Activated T-cell treated with anti-CD3 and anti-CD28 coated beads, Interleukin-2, amount 50 U/mL, for 72 hours (primary cell): ENCODE measurements around the gene PDZD2. TPM values are rescaled to one million over a fixed set of nuclear protein-coding genes. Genes with fewer than 3 reads are reported as not detected.

Experiments
- ATAC-seq, 2 donors: fragments of 150-1000 bp; cut with Tn5 transposase; replicated peaks in 1 of 2; 2 replicates each; pipeline ENCODE4 v1.10.0; 2021; ENCODE audit warnings: moderate library complexity in 2 of 2, mild to moderate bottlenecking in 1 of 2
- DNase-seq, 2 donors: peaks; one replicate each; pipeline ENCODE4 v3.0.0; 2021 to 2022; ENCODE audit warnings: mixed read lengths in 1 of 2
- H3K27ac Mint-ChIP-seq: one replicate; pipeline ENCODE4 v1.8.0; 2022; ENCODE audit warnings: mild to moderate bottlenecking, moderate library complexity, mixed read lengths
- H3K27me3 Mint-ChIP-seq: one replicate; pipeline ENCODE4 v1.8.0; 2022; ENCODE audit warnings: low read depth, mixed read lengths
- H3K36me3 Mint-ChIP-seq, 2 donors: one replicate each; pipeline ENCODE4 v1.8.0; 2022; ENCODE audit warnings: mixed read lengths in 2 of 2, mild to moderate bottlenecking in 1 of 2; ENCODE audit not compliant: insufficient read depth in 2 of 2
- H3K4me1 Mint-ChIP-seq: one replicate; pipeline ENCODE4 v1.8.0; 2022; ENCODE audit warnings: low read depth, mixed read lengths
- H3K4me3 Mint-ChIP-seq, 2 donors: one replicate each; pipeline ENCODE4 v1.8.0; 2022; ENCODE audit warnings: mild to moderate bottlenecking in 2 of 2, mixed read lengths in 2 of 2, moderate library complexity in 2 of 2
- H3K9me3 Mint-ChIP-seq, 2 donors: one replicate each; pipeline ENCODE4 v1.8.0; 2022; ENCODE audit warnings: mixed read lengths in 2 of 2
- total RNA-seq, 2 donors: library from RNA; stranded (reverse); gene quantifications; one replicate each; pipeline ENCODE4 v1.2.3, GENCODE V29; 2022

PDZD2 gene
- total RNA-seq, 2 donors from 2014 or later = 0.02 TPM; not detected in 1

GRCh38 chr5:32044939-32045338 is 406.0 kb downstream of the PDZD2 start:
- DNase-seq (no peak), ATAC-seq (no peak)
- Mint-ChIP-seq H3K4me1 (no peaks in the 10 kb centered on the region), H3K27me3 (no peaks in the 10 kb centered on the region), H3K9me3 (peaks cover 0 to 2% of the 10 kb centered on the region in 2 donors), H3K36me3 (no peaks in the 10 kb centered on the region), H3K4me3 (no peak overlapping the region), H3K27ac (no peak overlapping the region)

DNA sequence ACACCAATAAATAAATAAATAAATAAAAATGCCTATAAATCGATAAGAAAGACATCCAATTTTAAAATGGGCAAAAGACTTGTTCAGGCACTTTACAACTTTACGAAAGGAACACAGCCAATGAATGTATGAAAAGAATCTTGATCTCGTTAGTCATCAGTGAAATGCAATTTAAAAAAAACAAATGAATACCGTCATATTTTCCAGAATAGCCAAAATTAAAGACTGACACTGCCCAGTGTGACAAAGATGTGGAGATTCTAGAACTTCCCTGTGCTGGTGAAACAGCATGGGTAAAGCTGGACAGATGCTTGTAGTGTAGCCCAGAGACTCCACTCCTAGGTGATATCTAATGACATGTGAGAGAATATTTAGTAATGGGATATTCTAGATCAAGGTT is 408.1 kb downstream of the PDZD2 start:
- H3K27me3 Mint-ChIP-seq = no peaks in the 10 kb centered on the region
- no peaks in the 10 kb centered on the region for H3K4me1 Mint-ChIP-seq
- no peaks in the 10 kb centered on the region for H3K36me3 Mint-ChIP-seq
- no peak for ATAC-seq
- no peak for DNase-seq
- no peak overlapping the region for H3K27ac Mint-ChIP-seq
- H3K4me3 Mint-ChIP-seq = no peak overlapping the region
- no peaks in the 10 kb centered on the region for H3K9me3 Mint-ChIP-seq

GRCh38 chr5:32051796-32052195 is 412.9 kb downstream of the PDZD2 start:
- no peaks in the 10 kb centered on the region for H3K9me3 Mint-ChIP-seq
- H3K4me3 Mint-ChIP-seq = no peak overlapping the region
- DNase-seq (no peak), ATAC-seq (no peak)
- H3K36me3 Mint-ChIP-seq = no peaks in the 10 kb centered on the region
- no peaks in the 10 kb centered on the region for H3K27me3 Mint-ChIP-seq
- no peak overlapping the region for H3K27ac Mint-ChIP-seq
- H3K4me1 Mint-ChIP-seq = no peaks in the 10 kb centered on the region

GRCh38 chr5:32055891-32056866 is 417.2 kb downstream of the PDZD2 start:
- Mint-ChIP-seq H3K4me1 (no peaks in the 10 kb centered on the region), H3K36me3 (no peaks in the 10 kb centered on the region), H3K27ac (no peak overlapping the region), H3K9me3 (no peaks in the 10 kb centered on the region), H3K4me3 (no peak overlapping the region), H3K27me3 (no peaks in the 10 kb centered on the region)
- ATAC-seq = no peak
- no peak for DNase-seq

GRCh38 chr5:32057187-32058096 is 418.5 kb downstream of the PDZD2 start:
- Mint-ChIP-seq H3K9me3 (no peaks in the 10 kb centered on the region), H3K4me1 (no peaks in the 10 kb centered on the region), H3K4me3 (no peak overlapping the region), H3K27me3 (no peaks in the 10 kb centered on the region), H3K36me3 (no peaks in the 10 kb centered on the region), H3K27ac (no peak overlapping the region)
- ATAC-seq (no peak), DNase-seq (no peak)

DNA sequence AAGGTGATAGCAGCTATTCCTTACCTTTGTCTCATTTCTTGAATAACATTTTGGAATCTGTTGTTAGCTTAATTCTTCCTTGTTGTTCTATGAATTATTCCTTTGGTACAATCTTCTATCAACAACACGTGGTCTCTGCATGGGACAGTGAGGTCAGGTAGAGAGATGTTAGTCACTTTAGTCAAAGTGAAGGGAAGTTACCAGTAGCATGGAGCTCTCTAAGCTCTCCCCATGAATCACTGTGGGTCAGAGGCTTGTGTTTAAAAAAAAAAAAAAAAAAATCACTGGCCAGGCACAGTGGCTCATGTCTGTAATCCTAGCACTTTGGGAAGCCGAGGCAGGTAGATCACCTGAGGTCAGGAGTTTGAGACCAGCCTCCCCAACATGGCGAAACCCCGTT is 419.2 kb downstream of the PDZD2 start:
- Mint-ChIP-seq H3K36me3 (no peaks in the 10 kb centered on the region), H3K4me1 (no peaks in the 10 kb centered on the region), H3K27me3 (no peaks in the 10 kb centered on the region), H3K9me3 (no peaks in the 10 kb centered on the region), H3K4me3 (no peak overlapping the region), H3K27ac (no peak overlapping the region)
- DNase-seq = no peak
- ATAC-seq = no peak

DNA sequence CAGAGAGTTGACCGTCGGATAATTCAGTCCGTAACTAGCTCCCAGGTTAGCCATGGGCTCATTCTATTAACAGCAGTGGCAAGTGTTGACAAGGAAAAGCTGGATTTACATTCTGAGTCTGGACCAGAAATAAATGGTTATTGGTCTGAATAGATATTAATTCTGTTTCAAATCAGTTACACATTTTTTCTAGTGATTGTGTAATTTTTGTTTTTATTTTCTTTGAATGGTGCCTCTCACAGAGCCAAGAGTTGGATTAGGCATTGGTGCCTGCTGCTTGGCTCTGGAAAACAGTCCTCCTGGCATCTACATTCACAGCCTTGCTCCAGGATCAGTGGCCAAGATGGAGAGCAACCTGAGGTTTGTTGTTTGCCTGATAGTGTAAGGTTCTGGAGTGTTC is 420.1 kb downstream of the PDZD2 start:
- H3K4me3 Mint-ChIP-seq = no peak overlapping the region
- H3K27me3 Mint-ChIP-seq = no peaks in the 10 kb centered on the region
- no peaks in the 10 kb centered on the region for H3K4me1 Mint-ChIP-seq
- H3K36me3 Mint-ChIP-seq = no peaks in the 10 kb centered on the region
- no peak overlapping the region for H3K27ac Mint-ChIP-seq
- no peak for DNase-seq
- no peaks in the 10 kb centered on the region for H3K9me3 Mint-ChIP-seq
- no peak for ATAC-seq

DNA sequence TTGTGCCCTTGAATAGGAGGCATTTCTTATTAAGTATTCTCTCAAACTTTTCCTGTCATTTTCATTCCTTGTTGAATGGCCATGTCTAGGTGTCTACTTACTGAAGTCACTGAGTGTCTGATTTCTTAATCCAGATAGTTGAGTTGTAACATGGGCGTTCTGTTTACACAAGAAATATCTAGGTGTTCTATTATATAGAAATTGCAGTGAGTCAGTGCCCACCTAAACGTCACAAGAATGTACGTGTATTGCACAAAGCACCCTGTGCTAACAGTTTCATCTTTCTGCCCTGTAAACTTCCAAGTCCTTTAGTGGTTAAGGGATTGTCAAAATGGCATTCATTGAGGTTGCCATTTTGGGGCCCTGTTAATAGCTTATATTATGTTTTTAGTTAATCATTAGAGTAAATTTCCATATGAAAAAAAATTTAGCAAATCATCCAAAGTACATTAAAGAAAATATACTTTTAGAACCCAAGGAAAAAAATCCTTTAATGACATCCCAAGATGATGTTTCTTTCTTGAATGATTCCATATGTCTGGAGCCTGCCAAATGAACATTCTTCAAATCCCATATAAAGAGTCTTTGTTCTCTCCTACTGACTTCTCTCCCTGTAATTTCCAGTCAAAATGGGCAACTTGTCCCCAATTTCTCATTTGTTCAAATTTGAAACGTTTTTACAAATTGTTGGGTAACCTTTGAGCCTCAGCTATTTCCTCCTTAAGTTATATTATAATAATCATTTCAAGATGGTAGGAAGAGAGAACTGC is 421.0 kb downstream of the PDZD2 start:
- DNase-seq = no peak
- Mint-ChIP-seq H3K9me3 (no peaks in the 10 kb centered on the region), H3K27ac (no peak overlapping the region), H3K36me3 (no peaks in the 10 kb centered on the region), H3K27me3 (no peaks in the 10 kb centered on the region), H3K4me3 (no peak overlapping the region), H3K4me1 (no peaks in the 10 kb centered on the region)
- ATAC-seq = no peak

DNA sequence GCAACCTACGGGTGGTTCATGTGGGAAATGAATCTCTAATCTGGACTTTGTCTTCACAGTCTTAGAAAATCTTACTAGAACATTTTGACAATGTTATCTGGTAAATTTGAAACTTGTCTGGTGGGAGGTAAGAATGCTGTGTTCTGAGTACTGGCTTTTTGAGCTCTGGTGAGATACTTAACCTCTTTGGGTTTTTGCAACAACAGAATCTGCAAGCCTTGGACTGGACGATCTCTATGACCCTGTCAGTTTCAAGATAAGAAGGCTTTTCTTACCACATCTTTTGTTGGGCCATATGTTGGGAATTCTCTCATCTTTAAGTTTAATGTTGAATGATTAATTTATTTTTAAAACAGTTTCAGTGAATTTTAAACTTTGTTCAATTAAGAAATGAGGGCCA is 422.3 kb downstream of the PDZD2 start:
- Mint-ChIP-seq H3K27me3 (no peaks in the 10 kb centered on the region), H3K27ac (no peak overlapping the region), H3K4me3 (no peak overlapping the region), H3K4me1 (no peaks in the 10 kb centered on the region), H3K9me3 (no peaks in the 10 kb centered on the region), H3K36me3 (no peaks in the 10 kb centered on the region)
- DNase-seq (no peak), ATAC-seq (no peak)

DNA sequence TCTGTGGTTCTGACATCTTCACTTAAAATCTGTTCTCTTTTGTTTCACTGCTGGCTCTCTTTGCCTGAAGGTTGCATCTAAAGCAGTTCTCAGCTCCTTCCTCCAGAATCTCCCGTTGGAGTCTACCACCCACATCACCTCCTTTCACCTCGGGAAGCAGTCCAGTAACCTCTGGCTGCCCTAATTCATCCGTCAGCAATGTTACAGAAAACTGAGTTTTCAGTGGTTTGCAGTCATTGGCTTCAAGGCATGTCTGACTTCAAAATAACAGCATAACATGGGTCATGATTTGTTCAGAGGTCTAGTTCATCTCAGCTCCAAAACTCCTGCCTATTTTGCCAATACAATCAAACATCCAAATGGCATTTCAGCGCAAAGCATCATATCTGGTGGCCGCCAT is 427.5 kb downstream of the PDZD2 start:
- Mint-ChIP-seq H3K4me3 (no peak overlapping the region), H3K36me3 (no peaks in the 10 kb centered on the region), H3K27me3 (no peaks in the 10 kb centered on the region), H3K4me1 (no peaks in the 10 kb centered on the region), H3K27ac (no peak overlapping the region), H3K9me3 (no peaks in the 10 kb centered on the region)
- no peak for ATAC-seq
- no peak for DNase-seq

DNA sequence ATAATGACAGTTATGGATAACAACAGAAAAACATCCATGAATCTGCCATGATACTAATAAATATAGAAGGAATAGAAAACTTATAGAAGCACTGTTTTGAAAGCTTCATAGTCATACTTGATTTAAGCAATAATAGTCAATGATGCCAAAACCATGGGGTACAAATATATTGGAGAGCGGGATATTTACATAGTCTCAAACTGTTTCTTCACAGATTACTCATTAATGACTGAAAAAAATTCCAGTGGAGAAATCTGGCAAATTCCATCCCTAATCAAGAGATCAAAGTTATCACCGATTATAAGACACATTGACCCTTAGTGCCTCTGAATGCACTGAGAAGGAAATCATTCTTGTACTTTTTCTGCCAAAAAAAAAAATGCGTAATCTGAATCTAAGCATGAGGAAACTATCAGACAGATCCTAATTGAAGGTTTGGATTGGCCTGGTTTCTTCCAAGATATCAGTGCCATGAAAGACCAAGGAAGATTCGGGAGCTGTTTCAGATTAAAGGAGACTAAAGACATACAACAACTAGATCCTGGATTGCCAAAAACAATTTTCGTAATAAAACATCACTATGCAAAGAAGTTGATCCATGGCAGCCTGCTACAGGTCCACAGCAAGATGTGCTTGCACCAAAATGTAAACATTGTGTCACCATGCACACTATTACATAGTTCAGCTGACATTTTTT is 429.0 kb downstream of the PDZD2 start:
- H3K4me3 Mint-ChIP-seq = no peak overlapping the region
- H3K27me3 Mint-ChIP-seq = no peaks in the 10 kb centered on the region
- H3K9me3 Mint-ChIP-seq = no peaks in the 10 kb centered on the region
- H3K36me3 Mint-ChIP-seq = no peaks in the 10 kb centered on the region
- ATAC-seq = no peak
- no peaks in the 10 kb centered on the region for H3K4me1 Mint-ChIP-seq
- no peak overlapping the region for H3K27ac Mint-ChIP-seq
- DNase-seq = no peak

DNA sequence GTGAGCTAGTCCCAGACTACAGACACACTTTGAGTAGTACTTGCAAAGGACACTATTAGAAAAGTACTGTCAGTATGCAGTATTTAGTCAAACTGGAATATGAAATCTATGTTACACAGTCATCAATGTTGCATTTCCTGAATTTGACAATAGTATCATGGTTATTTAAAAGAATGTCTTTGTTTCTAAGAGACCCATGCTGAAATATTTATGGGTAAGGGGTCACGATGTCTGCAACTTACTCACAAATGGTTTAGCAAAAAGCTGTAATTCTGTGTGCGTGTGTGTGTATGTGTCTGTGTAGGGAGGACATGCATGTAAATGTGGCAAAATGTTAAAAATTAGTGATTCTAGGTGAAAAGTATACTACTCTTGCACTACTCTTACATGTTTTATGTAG is 429.6 kb downstream of the PDZD2 start:
- ATAC-seq = no peak
- Mint-ChIP-seq H3K4me1 (no peaks in the 10 kb centered on the region), H3K9me3 (no peaks in the 10 kb centered on the region)

More for the DNA sequence above, 429.6 kb downstream of the PDZD2 start:
- no peak overlapping the region for H3K27ac Mint-ChIP-seq
- H3K36me3 Mint-ChIP-seq = no peaks in the 10 kb centered on the region
- no peak for DNase-seq
- no peaks in the 10 kb centered on the region for H3K27me3 Mint-ChIP-seq
- no peak overlapping the region for H3K4me3 Mint-ChIP-seq
